HepG2 (cell line): ENCODE results near the gene TGDS.

Source experiments
- EP300 ChIP-seq, 3 experiments: sonication (generic) in 1 of 3; formaldehyde crosslinking in 1 of 3; IDR thresholded peaks; 2 replicates each; pipeline versions ENCODE4 v1.5.1 to v1.6.1; 2011 to 2020; ENCODE audit warnings: low read depth in 2 of 3, low read length in 2 of 3, borderline replicate concordance in 1 of 3, improper control_type of control experiment in 1 of 3, mild to moderate bottlenecking in 1 of 3, missing genetic modification reagents in 1 of 3, moderate library complexity in 1 of 3
- GABPA ChIP-seq, 2 experiments: IDR thresholded peaks; 2 replicates each; pipeline ENCODE4 v1.6.1; 2011 to 2016; ENCODE audit warnings: low read depth in 2 of 2, low read length in 1 of 2, missing biosample characterization in 1 of 2, missing genetic modification characterization in 1 of 2
- HOXA7 ChIP-seq: sonication (generic); formaldehyde crosslinking; IDR thresholded peaks from 2 replicates; pipeline ENCODE4 v1.8.1; 2022; ENCODE audit warnings: mild to moderate bottlenecking, missing genetic modification reagents, moderate library complexity
- IRF1 ChIP-seq: sonication (generic); formaldehyde crosslinking; IDR thresholded peaks from 2 replicates; pipeline ENCODE4 v1.4.0; 2020; ENCODE audit warnings: low read depth, mild to moderate bottlenecking, missing genetic modification reagents
- KAT8 ChIP-seq: IDR thresholded peaks from 2 replicates; pipeline ENCODE4 v1.6.1; 2016; ENCODE audit warnings: missing genetic modification reagents, missing compliant biosample characterization
- NR1H2 ChIP-seq: sonication (generic); formaldehyde crosslinking; IDR thresholded peaks from 2 replicates; pipeline ENCODE4 v1.8.1; 2022; ENCODE audit warnings: low read depth, missing genetic modification reagents, borderline replicate concordance
- PHF20 ChIP-seq: sonication (generic); formaldehyde crosslinking; IDR thresholded peaks from 2 replicates; pipeline ENCODE4 v1.5.0; 2020; ENCODE audit warnings: mild to moderate bottlenecking, missing genetic modification reagents
- REST ChIP-seq, 2 experiments: IDR thresholded peaks; 2 replicates each; pipeline ENCODE4 v1.6.1; 2011 to 2012; ENCODE audit warnings: low read length in 2 of 2, borderline replicate concordance in 1 of 2, low read depth in 1 of 2, mild to moderate bottlenecking in 1 of 2, moderate library complexity in 1 of 2
- ZNF30 ChIP-seq: sonication (generic); formaldehyde crosslinking; IDR thresholded peaks from 2 replicates; pipeline ENCODE4 v1.5.0; 2020; ENCODE audit warnings: mild to moderate bottlenecking, missing genetic modification reagents
- ZNF468 ChIP-seq: sonication (generic); formaldehyde crosslinking; IDR thresholded peaks from 2 replicates; pipeline ENCODE4 v1.8.0; 2022; ENCODE audit warnings: mild to moderate bottlenecking, moderate library complexity, missing genetic modification reagents
- ZSCAN12 ChIP-seq: sonication (generic); formaldehyde crosslinking; IDR thresholded peaks from 2 replicates; pipeline ENCODE4 v1.9.0; 2021; ENCODE audit warnings: mild to moderate bottlenecking, missing genetic modification reagents
- TF ChIP-seq, protein P1 (sequence below): sonication (generic); formaldehyde crosslinking; IDR thresholded peaks from 2 replicates; pipeline ENCODE4 v1.5.0; 2020; ENCODE audit warnings: mild to moderate bottlenecking, missing genetic modification reagents, moderate library complexity
- TF ChIP-seq, protein P2 (sequence below): sonication (generic); formaldehyde crosslinking; IDR thresholded peaks from 2 replicates; pipeline ENCODE4 v1.4.0; 2020; ENCODE audit warnings: low read depth, mild to moderate bottlenecking, missing genetic modification reagents
- TF ChIP-seq, protein P3 (sequence below): IDR thresholded peaks from 2 replicates; pipeline ENCODE4 v1.6.1; 2016

DNA sequence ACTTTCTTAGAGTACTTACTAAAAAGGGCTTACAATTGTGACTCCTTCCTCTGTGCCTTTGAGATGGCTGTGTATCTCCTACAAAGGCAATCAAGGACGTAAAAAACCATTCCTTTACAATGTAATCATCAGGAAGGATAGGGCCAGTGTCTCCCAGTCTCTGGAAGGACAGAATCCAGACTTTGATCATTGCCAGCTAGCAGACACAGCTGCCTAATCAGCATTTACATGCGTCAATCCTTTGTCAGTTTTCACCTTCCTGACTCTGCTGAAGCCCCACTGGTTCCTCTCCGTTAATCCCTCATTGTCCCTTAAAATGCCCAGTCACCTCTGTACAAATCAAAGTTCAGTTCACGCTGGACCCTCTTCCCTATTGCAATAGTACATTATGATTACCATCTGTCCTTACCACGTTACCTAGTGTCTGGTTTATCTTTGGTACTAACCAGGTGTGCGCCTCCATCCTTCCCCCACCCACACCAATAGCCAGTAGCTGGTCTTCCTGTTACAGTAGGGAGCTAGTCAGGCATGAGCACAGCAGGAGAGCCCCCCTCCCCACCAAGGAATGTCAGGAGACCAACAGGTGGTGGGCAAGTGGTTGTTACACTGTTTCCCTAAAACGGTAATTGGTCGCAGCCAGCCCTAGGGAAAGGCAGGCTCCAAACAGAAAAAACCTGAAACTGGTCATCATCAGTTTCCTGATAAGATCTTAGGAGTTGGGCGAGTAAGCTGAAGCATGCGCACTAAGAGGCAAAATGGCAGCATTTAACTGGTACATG is 49.7 kb downstream of the TGDS start:
- TF ChIP-seq PHF20 (no peak), NR1H2 (no peak), EP300 (IDR thresholded peaks at IDR 0.05; ENCODE audit: low read depth in 2 of 2, low read length in 2 of 2) (no peak), EP300 (CRISPR knock-in tag; IDR thresholded peaks at IDR 0.05; ENCODE audit: borderline replicate concordance) (no peak), KAT8 (no peak), REST (IDR thresholded peaks at IDR 0.05; ENCODE audit: borderline replicate concordance in 1 of 2, low read depth in 1 of 2, low read length in 2 of 2) (no peak), HOXA7 (no peak), GABPA (IDR thresholded peaks at IDR 0.05; ENCODE audit: low read depth, low read length) (no peak), GABPA (CRISPR knock-in tag; IDR thresholded peaks at IDR 0.05; ENCODE audit: low read depth) (no peak), ZSCAN12 (CRISPR knock-in tag) (no peak), ZNF468 (CRISPR knock-in tag) (no peak), IRF1 (no peak), ZNF30 (CRISPR knock-in tag) (no peak)
- TF ChIP-seq, protein P1, sequence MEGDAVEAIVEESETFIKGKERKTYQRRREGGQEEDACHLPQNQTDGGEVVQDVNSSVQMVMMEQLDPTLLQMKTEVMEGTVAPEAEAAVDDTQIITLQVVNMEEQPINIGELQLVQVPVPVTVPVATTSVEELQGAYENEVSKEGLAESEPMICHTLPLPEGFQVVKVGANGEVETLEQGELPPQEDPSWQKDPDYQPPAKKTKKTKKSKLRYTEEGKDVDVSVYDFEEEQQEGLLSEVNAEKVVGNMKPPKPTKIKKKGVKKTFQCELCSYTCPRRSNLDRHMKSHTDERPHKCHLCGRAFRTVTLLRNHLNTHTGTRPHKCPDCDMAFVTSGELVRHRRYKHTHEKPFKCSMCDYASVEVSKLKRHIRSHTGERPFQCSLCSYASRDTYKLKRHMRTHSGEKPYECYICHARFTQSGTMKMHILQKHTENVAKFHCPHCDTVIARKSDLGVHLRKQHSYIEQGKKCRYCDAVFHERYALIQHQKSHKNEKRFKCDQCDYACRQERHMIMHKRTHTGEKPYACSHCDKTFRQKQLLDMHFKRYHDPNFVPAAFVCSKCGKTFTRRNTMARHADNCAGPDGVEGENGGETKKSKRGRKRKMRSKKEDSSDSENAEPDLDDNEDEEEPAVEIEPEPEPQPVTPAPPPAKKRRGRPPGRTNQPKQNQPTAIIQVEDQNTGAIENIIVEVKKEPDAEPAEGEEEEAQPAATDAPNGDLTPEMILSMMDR (CRISPR knock-in tag) = no peak
- TF ChIP-seq, protein P2, sequence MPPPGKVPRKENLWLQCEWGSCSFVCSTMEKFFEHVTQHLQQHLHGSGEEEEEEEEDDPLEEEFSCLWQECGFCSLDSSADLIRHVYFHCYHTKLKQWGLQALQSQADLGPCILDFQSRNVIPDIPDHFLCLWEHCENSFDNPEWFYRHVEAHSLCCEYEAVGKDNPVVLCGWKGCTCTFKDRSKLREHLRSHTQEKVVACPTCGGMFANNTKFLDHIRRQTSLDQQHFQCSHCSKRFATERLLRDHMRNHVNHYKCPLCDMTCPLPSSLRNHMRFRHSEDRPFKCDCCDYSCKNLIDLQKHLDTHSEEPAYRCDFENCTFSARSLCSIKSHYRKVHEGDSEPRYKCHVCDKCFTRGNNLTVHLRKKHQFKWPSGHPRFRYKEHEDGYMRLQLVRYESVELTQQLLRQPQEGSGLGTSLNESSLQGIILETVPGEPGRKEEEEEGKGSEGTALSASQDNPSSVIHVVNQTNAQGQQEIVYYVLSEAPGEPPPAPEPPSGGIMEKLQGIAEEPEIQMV (CRISPR knock-in tag) = no peak
- TF ChIP-seq, protein P3, sequence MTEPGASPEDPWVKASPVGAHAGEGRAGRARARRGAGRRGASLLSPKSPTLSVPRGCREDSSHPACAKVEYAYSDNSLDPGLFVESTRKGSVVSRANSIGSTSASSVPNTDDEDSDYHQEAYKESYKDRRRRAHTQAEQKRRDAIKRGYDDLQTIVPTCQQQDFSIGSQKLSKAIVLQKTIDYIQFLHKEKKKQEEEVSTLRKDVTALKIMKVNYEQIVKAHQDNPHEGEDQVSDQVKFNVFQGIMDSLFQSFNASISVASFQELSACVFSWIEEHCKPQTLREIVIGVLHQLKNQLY = no peak
